NCI-H345 treated with DMSO at 0.1 percent for 48 hours (cell line): Measurements from ENCODE around the gene RMI2.
A peak's percentile ranks its signal among the peaks of the same experiment; 100 is the strongest.
"Not testable (repeated sequence)": the region's sequence is repeated elsewhere in the genome, so short reads cannot be mapped to it uniquely, and the experiment has no call there.

Experiments used
- DNase-seq: peaks from one replicate; lab custom pipeline; 2025; ENCODE audit not compliant: unreplicated experiment; lab: John Stamatoyannopoulos, UW

The RMI2 gene

GRCh38 chr16:11350921-11351335 lies 5.7 kb downstream of the RMI2 start:
- DNase-seq = no peak

GRCh38 chr16:11353158-11353557 lies 7.9 kb downstream of the RMI2 start:
- DNase-seq = no peak

GRCh38 chr16:11354407-11354732 lies 9.1 kb downstream of the RMI2 start:
- DNase-seq = no peak

- DNase-seq = no peak
Measured at GRCh38 chr16:11354733-11355574, 9.7 kb downstream of the RMI2 start.

- no peak for DNase-seq
Measured at GRCh38 chr16:11355862-11356261, 10.6 kb downstream of the RMI2 start.

- peak; percentile 25 for DNase-seq
Measured at GRCh38 chr16:11356573-11357331, 11.5 kb downstream of the RMI2 start.

- no peak for DNase-seq
Measured at GRCh38 chr16:11358531-11358930, 13.3 kb downstream of the RMI2 start.

- no peak for DNase-seq
Measured at GRCh38 chr16:11359370-11359769, 14.1 kb downstream of the RMI2 start.

- no peak for DNase-seq
Measured at GRCh38 chr16:11360641-11361373, 15.5 kb downstream of the RMI2 start.

GRCh38 chr16:11361701-11362451 lies 16.6 kb downstream of the RMI2 start:
- DNase-seq = no peak

- DNase-seq = no peak
Measured at GRCh38 chr16:11363927-11364258, 18.6 kb downstream of the RMI2 start.

GRCh38 chr16:11367483-11367906 lies 22.2 kb downstream of the RMI2 start:
- DNase-seq = no peak

- DNase-seq = no peak
Measured at GRCh38 chr16:11370084-11370931, 25.0 kb downstream of the RMI2 start.

GRCh38 chr16:11370932-11371279 lies 25.6 kb downstream of the RMI2 start:
- not testable (repeated sequence) for DNase-seq

GRCh38 chr16:11372073-11372828 lies 27.0 kb downstream of the RMI2 start:
- no peak for DNase-seq

- no peak for DNase-seq
Measured at GRCh38 chr16:11372829-11373306, 27.6 kb downstream of the RMI2 start.

- DNase-seq = no peak
Measured at GRCh38 chr16:11374255-11374654, 29.0 kb downstream of the RMI2 start.

- DNase-seq = no peak
Measured at GRCh38 chr16:11377154-11377553, 31.9 kb downstream of the RMI2 start.

GRCh38 chr16:11378951-11379350 lies 33.7 kb downstream of the RMI2 start:
- not testable (repeated sequence) for DNase-seq
